ENCODE data around the gene MDH1.
"Not testable (repeated sequence)": the region's sequence is repeated elsewhere in the genome, so short reads cannot be mapped to it uniquely, and the experiment has no call there.

The MDH1 gene

GRCh38 chr2:63587814-63588384 is 864 bp upstream of the MDH1 start:
- in situ Hi-C loops (cut with HindIII; ENCODE audit: low sequenced_read_pairs) = no loop called here

DNA sequence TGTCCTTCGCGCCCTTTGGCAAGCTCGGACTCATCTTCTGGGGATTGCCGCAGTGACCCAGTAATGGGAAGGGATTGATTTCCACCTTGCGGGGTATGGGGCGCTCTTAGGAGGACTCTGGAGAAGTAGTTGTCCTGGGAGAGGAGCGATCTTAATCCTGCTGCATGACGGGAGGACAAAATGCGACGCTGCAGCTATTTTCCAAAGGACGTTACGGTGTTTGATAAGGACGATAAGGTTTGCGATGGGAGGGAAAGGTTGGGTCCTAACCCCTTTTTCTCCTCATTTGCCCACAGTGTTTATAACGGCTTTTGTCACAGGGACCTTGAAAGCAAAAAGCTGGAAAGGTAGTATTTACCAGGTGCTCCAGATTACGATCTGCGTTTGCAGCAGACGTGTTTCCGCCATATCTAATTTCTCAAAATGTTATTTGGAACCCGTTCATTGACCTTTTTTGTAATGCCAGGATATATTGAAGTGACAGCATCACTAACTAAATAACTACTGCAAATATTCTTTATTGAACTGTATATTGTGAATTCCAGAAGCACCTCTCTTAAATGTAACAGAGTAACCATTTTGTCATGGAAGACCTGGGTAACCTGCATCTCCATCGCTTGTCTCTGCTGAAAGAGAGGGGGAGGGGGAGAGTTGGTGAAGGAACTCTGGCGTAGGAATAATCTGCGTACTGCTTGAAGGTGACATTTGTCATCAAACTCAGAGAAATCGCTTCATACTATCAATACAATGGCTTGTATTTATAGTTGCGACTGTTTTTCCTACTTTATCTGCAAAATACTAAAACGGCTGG is 590 bp downstream of the MDH1 start:
- in situ Hi-C loops (cut with HindIII; ENCODE audit: low sequenced_read_pairs) = no loop called here

DNA sequence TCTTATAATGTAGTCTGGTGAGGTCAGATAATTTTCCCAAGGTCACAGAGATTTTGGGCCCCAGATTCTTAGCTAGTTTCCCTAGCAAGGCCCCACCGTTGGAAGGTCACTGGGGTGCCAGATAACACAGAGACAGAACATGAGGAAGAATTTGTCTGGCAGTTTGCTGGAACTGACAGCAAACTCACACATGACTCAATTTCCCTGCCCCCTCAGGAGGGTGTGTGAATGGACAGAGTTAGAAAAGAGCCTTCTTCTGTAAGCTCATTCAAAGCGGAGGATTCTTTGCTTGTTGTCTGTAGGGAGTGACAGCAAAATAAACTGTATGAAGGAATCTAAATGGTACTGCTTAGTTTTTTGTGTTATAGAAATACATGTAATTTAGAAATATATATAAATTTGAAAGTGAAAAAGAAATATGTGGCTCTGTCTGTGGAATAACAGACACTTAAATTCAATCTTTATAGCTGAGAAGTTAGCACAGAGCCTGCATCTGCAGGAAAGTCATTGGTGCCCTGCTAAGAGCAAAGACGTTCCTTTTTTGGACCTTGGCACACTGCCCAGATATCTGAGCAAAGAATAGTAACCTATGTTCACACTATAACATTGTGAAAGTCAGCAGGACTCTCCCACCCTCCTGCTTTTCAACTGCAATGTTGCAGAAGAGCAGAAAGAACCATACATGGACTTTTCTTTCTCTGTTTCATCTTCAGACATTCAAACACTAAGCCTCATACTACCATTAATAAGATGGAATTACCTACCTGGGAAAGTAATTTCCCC is 2.1 kb downstream of the MDH1 start:
- in situ Hi-C loops (cut with HindIII; ENCODE audit: low sequenced_read_pairs) = no loop called here

DNA sequence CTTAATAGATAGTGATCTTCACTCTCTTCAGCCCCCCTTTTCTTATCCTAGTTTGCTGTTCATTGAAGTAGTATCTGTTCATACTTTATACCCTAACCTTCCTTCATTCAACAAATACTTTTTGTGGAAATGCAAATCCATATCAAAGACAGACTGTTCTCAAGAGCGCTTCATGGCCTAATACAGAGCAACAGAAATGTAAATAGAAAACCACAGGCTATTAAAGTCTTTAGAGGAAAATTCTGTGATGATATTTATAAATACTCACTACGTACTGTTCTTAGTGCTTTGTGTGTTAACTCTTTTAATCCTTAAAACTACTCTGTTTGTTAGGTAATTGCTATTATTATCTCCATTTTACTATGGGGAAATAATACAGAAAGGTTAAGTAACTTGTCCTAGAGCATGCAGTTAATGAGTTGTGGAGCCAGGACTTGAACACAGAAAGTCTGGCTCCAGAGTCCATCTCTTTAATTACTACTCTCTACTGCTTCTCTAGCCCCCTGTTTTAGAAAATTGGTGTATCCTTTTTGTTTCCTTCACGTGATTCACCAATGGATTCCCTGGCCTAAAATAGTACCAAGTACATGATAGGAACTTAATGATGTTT is 2.9 kb downstream of the MDH1 start:
- in situ Hi-C loops (cut with HindIII; ENCODE audit: low sequenced_read_pairs) = no loop called here

DNA sequence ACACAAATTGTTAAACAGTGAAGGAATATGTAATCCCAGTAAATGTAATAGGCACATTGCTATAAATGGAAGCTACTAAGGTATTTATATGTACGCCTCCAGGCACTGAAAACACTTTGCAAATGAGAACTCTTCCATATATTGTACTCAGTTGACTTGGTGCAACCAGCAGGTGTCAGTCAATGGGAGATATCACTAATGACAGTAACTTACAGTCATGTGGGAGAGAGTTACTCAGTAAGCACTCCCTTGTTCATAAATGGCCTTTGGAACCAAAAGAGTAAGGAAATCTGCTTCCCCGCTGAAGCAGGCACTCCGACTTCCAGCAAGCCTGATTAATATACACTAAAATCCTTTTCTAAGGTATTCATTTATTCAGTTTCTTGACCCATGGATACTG is 5.9 kb downstream of the MDH1 start:
- in situ Hi-C loops (cut with HindIII; ENCODE audit: low sequenced_read_pairs) = no loop called here

GRCh38 chr2:63596401-63596883 is 7.7 kb downstream of the MDH1 start:
- in situ Hi-C loops (cut with HindIII; ENCODE audit: low sequenced_read_pairs) = no loop called here

DNA sequence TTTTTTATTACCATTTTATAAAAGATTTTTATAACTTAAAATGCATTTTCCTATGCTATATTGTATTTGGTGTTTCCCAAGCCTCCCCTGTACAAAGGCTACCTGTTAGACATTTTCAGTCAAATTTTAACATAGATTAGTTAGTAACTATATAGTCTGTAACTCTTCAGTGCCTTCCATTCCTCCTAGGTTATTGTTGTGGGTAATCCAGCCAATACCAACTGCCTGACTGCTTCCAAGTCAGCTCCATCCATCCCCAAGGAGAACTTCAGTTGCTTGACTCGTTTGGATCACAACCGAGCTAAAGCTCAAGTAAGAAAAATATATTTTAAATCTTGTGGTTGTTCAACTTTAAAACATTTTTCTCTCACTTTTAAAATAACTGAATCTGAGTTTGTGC is 10.2 kb downstream of the MDH1 start:
- in situ Hi-C loops (cut with HindIII; ENCODE audit: low sequenced_read_pairs) = no loop called here

DNA sequence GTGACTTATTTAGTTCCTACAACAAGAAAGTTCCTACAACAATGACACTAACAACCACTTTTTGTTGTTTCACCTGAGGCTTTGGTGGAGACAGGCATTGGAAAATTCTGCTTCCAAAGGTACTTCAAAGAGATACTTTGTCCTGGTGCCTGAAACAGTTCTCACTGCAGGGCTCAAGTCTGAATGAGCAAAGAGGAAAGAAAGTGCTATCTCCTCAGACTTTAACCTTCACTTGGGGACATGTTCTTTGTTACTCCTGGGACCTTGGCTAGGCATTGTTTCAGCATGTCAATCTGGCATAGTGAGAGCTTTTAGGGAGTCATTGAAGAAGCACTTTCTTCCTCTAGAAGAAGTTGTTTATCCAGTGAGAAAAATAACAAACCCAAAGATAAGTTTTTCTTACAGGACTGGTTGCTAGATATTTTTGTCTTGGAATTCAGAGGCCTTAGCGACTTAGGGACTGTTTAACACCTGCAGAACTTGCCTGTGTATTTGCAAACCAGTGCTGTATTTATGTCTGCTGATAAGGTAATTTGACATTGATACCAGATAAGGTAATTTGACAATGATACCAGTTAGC is 12.2 kb downstream of the MDH1 start:
- in situ Hi-C loops (cut with HindIII; ENCODE audit: low sequenced_read_pairs) = no loop called here

GRCh38 chr2:63604666-63605065 is 15.9 kb downstream of the MDH1 start:
- in situ Hi-C loops (cut with HindIII; ENCODE audit: low sequenced_read_pairs) = no loop called here

- in situ Hi-C loops (cut with HindIII; ENCODE audit: low sequenced_read_pairs) = not testable (repeated sequence)
Observed at GRCh38 chr2:63608865-63609264, 20.1 kb downstream of the MDH1 start.

GRCh38 chr2:63610525-63610924 is 21.8 kb downstream of the MDH1 start:
- in situ Hi-C loops (cut with HindIII; ENCODE audit: low sequenced_read_pairs) = no loop called here

GRCh38 chr2:63613391-63613901 is 24.7 kb downstream of the MDH1 start:
- in situ Hi-C loops (cut with HindIII; ENCODE audit: low sequenced_read_pairs) = no loop called here

DNA sequence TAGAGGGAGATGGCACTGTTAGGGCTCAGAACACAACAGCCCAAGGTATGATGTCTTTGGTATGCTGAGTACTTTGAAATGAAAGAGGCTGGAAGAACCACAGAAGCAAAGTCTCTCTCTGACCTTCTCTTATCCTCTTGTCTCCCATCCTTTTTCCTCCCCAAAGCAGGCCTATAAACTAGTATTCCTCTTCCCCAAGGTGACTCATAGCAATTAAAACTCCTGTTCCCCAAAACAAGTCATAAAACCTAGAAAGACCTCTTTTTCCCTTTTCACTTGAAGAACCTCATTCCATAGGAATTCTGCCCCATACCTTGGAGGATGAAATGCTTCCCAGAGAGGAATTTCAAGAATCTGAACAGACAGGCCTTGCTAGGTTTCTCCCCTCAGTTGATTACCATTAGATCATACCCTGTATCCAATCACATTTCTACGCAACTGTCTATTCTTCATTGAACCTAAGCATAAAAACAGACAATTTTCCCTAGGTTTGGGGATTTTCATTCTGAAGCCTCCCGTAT is 25.7 kb downstream of the MDH1 start:
- in situ Hi-C loops (cut with HindIII; ENCODE audit: low sequenced_read_pairs) = no loop called here

DNA sequence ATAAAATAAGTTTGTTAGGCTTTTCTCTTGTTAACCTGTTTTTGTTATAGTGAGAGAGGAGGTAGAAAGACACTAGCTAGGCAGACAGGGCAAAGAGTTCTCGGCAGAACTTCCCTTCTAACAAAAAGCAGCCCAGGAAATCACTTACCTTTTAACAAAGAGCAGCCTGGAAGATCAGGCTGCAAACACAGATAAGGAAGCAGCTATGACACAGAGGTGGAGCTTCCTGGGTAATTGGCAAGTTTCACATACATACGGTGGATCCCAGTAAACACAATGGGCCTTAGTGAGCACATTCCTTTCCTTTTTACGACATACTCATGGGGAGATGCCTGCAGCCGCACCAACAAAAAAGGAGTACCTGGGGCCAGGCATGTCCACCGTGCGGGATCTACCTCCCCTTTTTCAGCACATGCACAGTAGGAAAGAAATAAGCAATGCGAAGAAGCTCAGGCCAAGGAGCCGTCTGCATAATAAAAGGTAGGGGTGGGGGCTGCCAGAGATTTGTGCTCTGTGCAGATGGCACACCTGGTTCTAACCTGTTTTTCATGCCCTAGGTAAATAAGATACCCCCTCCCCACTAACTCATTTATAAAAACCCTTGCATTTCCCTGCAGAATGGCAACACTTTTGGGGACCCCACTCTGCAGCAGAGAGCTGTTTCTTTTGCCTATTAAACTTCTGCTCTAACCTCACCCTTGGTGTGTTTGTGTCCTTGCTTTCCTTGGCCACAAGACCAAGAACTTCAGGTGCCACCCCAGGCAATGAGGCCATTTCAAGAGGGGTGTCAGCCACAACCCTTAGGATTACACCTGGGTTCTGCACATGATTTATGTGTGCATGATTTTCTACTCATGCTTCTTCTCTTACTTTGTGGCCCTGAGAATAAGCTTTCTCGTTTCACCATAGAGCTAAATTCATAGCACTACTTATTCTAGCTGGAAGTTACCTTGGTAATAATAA is 26.5 kb downstream of the MDH1 start:
- in situ Hi-C loops (cut with HindIII; ENCODE audit: low sequenced_read_pairs) = no loop called here

GRCh38 chr2:63617366-63617765 is 28.6 kb downstream of the MDH1 start:
- in situ Hi-C loops (cut with HindIII; ENCODE audit: low sequenced_read_pairs) = no loop called here

- in situ Hi-C loops (cut with HindIII; ENCODE audit: low sequenced_read_pairs) = no loop called here
Observed at GRCh38 chr2:63619328-63619727, 30.6 kb downstream of the MDH1 start.

- in situ Hi-C loops (cut with HindIII; ENCODE audit: low sequenced_read_pairs) = no loop called here
Observed at GRCh38 chr2:63622751-63623150, 34.0 kb downstream of the MDH1 start.

- in situ Hi-C loops (cut with HindIII; ENCODE audit: low sequenced_read_pairs) = not testable (repeated sequence)
Observed at GRCh38 chr2:63623763-63624162, 35.0 kb downstream of the MDH1 start.

GRCh38 chr2:63627866-63628265 is 39.1 kb downstream of the MDH1 start:
- in situ Hi-C loops (cut with HindIII; ENCODE audit: low sequenced_read_pairs) = no loop called here

All from endothelial cell of hepatic sinusoid (primary cell).